Measurements from ENCODE around the gene ANKRD11.
"Not testable (repeated sequence)": the region's sequence is repeated elsewhere in the genome, so short reads cannot be mapped to it uniquely, and the experiment has no call there.

The ANKRD11 gene

GRCh38 chr16:89401641-89402445 is 88.5 kb downstream of the ANKRD11 start:
- no peak for DNase-seq

- DNase-seq = no peak
Observed at GRCh38 chr16:89401205-89401604, 89.2 kb downstream of the ANKRD11 start.

DNA sequence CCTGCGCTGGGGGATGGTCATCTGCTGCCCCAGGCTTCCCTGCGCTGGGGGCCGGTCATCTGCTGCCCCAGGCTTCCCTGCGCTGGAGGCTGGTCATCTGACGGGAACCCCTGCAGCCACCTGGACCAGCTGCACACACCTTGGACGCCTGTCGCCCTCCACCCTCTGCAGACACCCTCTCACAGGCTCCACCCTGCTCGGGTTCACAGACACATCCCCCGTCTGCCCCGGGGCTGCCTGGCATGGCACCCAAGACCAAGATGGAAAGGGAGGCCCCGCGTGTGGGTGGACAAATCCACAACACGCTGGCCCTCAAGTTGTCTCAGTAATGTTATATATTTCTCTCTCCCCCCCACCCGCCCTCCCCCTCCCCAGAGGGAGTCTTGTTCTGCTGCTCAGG is 89.6 kb downstream of the ANKRD11 start:
- DNase-seq = no peak

DNA sequence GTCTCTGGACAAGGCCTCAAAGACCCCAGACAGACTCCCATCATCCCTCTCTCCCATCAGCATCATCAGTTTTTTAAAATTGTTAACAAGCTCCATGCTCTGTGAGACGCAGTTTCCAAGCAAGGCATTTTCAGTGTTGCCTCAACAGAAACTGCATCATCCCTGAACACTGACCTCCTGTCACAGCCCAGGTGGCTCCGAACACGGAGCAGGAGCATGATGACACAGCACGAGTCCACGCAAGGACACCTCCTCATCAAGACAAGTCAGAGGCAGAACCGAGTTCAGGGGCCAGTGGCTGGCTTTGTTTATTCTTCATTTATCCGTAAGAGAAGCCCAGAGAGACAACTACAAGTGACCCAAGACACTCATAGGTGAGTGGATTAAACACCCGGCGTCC is 91.4 kb downstream of the ANKRD11 start:
- no peak for DNase-seq

GRCh38 chr16:89397331-89397861 is 93.0 kb downstream of the ANKRD11 start:
- DNase-seq = no peak

- DNase-seq = no peak
Observed at GRCh38 chr16:89396156-89396555, 94.2 kb downstream of the ANKRD11 start.

DNA sequence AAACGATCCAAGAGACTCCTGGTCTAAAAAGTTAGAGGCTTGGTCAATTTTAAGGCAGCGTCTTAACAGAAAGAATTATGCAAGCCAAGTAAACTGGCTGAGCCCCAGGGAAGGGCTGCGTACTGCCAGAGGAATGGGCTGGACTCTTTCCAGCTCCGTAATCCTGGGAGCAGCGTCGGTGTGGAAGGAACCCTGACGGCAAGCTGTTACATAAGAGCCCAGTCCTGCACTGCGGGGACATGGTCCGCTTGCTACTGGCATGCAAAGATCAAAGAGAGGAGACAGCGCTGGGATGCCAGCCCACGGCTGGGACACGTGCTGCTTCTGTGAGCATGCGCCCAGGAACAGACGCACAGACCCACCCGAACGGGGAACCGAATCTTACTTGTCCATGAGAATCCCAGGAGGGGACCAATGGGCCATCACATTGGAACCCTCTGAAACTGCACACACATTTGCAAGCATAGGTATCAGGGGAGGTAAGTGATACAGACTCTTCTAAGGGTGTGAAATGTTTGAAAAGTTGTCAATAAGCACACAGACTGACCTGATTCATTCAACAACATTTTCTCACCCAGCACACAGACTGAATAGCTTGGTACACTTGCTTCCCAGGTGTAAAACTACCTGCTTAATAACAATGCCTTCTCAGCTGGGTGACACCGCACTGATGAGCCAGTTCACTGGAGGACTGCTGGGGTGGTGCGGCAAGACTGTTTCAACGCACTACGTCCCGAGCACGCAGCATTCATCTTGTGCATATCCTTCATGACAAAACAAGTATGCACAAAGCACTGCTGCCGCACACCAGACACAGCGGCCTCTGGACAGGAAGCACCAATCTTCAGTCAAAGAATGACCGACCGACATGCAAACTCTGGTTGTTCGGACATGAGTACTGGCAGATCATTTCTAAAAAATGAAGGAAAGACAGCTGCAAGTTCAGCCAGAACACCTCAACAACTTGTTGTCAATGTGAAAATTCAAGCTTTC is 94.9 kb downstream of the ANKRD11 start:
- no peak for DNase-seq

GRCh38 chr16:89393738-89394406 is 96.5 kb downstream of the ANKRD11 start:
- DNase-seq = no peak

GRCh38 chr16:89392881-89393737 is 97.3 kb downstream of the ANKRD11 start:
- no peak for DNase-seq

- DNase-seq = not testable (repeated sequence)
Observed at GRCh38 chr16:89390224-89390583, 100.2 kb downstream of the ANKRD11 start.

DNA sequence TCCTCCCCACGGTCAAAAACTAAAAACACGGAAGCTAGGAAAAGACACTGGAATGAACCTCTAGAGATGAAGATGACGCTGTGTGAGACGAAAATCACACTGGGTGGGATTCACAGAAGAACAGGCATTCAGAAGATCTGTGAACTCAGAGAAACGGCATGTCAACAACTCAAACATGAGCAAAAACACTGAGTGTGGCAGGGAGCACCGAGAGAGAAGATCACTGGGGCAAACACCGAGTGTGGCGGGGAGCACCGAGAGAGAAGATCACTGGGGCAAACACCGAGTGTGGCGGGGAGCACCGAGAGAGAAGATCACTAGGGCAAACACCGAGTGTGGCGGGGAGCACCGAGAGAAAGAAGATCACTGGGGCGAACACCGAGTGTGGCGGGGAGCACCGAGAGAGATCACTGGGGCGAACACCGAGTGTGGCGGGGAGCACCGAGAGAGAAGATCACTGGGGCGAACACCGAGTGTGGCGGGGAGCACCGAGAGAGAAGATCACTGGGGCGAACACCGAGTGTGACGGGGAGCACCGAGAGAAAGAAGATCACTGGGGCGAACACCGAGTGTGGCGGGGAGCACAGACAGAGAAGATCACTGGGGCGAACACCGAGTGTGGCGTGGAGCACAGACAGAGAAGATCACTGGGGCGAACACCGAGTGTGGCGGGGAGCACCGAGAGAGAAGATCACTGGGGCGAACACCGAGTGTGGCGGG is 100.7 kb downstream of the ANKRD11 start:
- not testable (repeated sequence) for DNase-seq

DNA sequence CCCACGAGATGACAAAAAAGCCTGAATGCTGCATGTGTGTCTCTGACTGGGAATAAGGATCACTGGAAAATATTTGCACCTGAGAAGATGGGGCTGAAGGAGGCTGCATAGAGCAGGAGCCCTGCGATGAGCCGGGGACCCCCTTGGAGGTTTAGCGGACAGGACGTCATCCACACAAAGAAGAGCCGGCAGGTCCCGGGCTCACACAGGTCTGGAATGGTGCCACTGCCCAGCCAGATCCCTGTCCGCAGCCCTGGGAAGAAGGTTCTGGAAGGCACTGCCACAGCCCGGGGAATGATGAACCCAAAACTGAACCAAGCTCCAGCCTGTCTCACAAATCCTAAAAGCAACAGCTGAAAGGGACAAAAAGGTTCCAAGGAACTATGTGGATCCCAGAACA is 101.8 kb downstream of the ANKRD11 start:
- no peak for DNase-seq

- DNase-seq = no peak
Observed at GRCh38 chr16:89386306-89387185, 103.8 kb downstream of the ANKRD11 start.

- no peak for DNase-seq
Observed at GRCh38 chr16:89385712-89386111, 104.6 kb downstream of the ANKRD11 start.

DNA sequence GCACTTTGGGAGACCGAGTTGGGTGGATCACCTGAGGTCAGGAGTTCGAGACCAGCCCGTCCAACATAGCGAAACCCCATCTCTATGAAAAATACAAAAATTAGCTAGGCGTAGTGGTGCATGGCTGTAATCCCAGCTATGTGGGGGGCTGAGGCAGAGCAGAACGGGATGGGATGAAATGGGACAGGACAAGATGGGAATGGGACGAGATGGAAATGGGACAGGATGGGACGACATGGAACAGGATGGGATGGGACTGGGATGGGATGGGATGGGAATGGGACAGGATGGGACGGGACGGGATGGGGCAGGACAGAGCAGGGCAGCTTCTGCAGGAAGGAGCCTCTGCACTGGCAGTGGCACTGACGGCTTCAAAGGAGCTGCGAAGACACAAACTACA is 106.1 kb downstream of the ANKRD11 start:
- DNase-seq = no peak

DNA sequence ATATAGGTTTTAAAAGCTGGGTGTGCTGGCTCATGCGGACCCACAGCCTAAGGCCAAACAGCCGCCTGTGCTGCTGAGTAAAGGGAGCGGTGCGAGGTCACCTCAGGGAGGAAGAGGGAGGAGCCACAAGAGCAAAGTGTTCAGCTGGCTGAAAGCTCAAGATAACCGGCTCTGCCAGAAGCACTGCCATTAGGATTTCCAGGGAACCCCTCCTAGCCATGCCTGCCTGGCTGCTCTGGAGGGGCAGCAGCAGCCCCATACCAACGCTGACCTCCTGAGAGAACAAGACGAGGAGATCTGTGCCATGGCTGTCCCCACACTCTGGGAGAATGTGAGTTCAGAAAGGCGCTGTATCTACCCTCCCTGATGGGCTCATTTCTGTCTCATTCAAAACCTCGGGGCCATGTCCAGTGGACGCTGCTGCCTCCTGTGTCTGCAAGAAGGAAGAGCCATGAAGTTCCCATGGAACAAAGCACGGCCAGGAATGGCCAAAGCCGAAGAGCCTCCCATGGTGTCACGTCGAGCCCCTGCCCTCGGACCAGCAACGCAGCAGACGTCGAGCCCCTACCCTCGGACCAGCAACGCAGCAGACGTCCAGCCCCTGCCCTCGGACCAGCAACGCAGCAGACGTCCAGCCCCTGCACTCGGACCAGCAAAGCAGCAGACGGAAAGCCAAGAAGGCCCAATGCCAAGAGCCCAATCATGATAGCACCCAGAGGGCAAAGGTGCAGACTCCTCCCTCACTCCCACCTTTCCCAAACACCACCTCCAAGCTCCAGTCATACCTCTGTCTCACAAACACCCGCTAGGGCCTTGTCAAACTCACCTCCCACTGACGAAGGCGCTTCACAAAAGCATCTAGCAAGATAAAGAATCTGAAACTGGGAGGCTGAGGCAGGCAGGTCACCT is 107.0 kb downstream of the ANKRD11 start:
- DNase-seq = peak in 1 of 3 experiments; percentile 10

DNA sequence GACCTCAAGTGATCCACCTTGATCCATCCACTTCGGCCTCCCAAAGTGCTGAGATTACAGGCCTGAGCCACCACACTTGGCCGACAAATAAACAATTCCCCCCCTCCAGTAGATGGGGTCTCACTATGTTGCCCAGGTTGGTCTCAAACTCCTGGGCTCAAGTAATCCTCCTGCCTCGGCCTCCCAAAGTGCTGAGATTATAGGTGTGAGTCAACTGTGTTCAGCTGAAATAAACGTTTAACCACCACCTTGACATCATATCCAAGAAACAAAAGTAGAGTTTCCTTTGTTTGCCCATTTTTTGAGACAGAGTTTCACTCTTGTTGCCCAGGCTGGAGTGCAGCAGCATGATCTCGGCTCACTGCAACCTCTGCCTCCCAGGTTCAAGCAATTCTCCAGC is 107.8 kb downstream of the ANKRD11 start:
- not testable (repeated sequence) for DNase-seq

DNA sequence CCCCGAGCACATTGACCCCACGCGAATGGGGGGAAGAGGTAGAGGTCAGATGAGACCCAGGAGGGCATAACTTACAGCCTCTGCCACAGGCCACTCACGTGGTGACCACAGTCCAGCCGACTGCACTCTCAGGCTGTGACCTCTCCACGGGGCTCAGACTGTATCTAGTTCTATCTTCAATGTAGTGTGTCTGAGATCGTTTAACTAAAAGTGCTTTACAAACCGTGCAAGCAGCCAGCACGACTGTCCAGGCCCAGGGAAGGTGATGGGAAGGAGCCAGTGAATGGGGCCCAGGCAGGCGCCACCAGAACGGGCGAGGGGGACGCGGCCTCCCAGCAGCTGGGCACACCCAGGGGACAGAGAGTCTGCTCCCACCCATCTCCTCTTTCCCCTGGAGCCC is 108.6 kb downstream of the ANKRD11 start:
- no peak for DNase-seq

GRCh38 chr16:89380681-89381080 is 109.7 kb downstream of the ANKRD11 start:
- no peak for DNase-seq
